Effector memory CD8-positive, alpha-beta T cell (primary cell): ENCODE data around the gene DPM2.

Experiments
- ATAC-seq: fragments of 150-1000 bp; cut with Tn5 transposase; replicated peaks from 2 replicates; pipeline ENCODE4 v1.10.0; 2021; ENCODE audit warnings: mild to moderate bottlenecking, moderate library complexity
- DNase-seq, 3 experiments: peaks; one replicate each; pipeline ENCODE4 v3.0.0; 2021
- H3K27ac Mint-ChIP-seq, 2 donors: one replicate each; pipeline ENCODE4 v1.8.0; 2022; ENCODE audit warnings: mild to moderate bottlenecking in 2 of 2, mixed read lengths in 2 of 2, moderate library complexity in 2 of 2
- H3K27me3 Mint-ChIP-seq, 2 donors: one replicate each; pipeline ENCODE4 v1.8.0; 2022; ENCODE audit warnings: mixed read lengths in 2 of 2
- H3K36me3 Mint-ChIP-seq: one replicate; pipeline ENCODE4 v1.8.0; 2022; ENCODE audit warnings: mild to moderate bottlenecking, moderate library complexity, mixed read lengths; ENCODE audit not compliant: insufficient read depth
- H3K4me1 Mint-ChIP-seq, 2 donors: one replicate each; pipeline ENCODE4 v1.8.0; 2022; ENCODE audit warnings: low read depth in 2 of 2, mixed read lengths in 2 of 2
- H3K4me3 Mint-ChIP-seq, 2 donors: one replicate each; pipeline ENCODE4 v1.8.0; 2022; ENCODE audit warnings: mild to moderate bottlenecking in 2 of 2, mixed read lengths in 2 of 2, moderate library complexity in 2 of 2
- H3K9me3 Mint-ChIP-seq, 2 donors: one replicate each; pipeline ENCODE4 v1.8.0; 2022; ENCODE audit warnings: mixed read lengths in 2 of 2

DPM2 gene

DNA sequence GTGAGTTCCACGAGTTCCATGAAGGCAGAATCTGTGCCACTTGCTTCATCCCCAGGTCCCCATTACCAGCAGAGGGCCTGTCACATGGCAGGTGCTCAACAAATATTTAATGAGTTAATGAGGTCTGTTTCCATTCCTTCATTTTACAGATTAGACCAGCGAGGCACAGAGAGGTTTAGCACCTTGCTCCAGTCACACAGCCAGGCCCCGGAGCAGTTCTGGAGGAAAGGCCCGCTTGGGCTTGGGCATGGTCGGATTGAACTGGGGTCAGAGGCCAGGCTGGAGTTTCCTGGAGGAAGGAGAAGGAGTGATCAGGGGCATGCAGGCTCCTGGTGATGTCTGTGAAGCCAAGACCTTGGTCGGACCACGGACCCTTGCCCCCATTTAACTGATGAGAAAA, 16.9 kb downstream of the DPM2 start:
- H3K36me3 Mint-ChIP-seq, result peaks cover 24% of the 10 kb centered on the region
- H3K4me3 Mint-ChIP-seq, result no peak overlapping the region
- no peaks in the 10 kb centered on the region for H3K9me3 Mint-ChIP-seq
- H3K4me1 Mint-ChIP-seq, result peaks cover 8 to 32% of the 10 kb centered on the region in 2 donors
- no peak overlapping the region for H3K27ac Mint-ChIP-seq
- DNase-seq (no peak), ATAC-seq (no peak)
- H3K27me3 Mint-ChIP-seq, result peaks cover 2 to 9% of the 10 kb centered on the region in 2 donors

DNA sequence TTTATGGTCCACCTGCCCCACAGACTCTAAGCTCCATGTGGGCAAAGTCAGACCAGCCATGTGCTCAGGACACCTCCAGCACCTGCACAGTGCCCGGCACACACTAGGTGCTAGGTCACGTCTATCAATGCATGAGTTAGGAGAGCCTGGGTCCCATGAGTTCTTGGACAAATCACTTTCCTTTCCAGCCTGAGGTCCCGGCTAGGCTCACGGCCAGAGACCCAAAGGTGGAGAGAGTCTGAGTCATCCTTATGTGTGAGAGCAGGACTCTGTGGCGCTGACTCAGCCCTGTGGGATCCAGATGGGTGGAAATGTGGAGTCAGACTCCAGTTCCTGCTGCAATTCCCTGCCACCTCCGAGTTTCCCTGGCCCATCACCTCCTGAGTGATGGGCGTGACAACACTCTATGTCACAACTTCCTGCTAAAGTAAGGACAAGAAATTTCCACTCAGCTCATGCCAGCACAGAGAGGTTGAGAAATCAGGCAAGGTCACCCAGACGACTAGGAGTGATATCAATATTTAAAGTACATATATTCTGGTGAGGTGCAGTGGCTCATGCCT, 18.3 kb downstream of the DPM2 start:
- H3K27me3 Mint-ChIP-seq, result peaks cover 0 to under 1% of the 10 kb centered on the region in 2 donors
- peaks cover 24% of the 10 kb centered on the region for H3K36me3 Mint-ChIP-seq
- no peak overlapping the region for H3K4me3 Mint-ChIP-seq
- no peaks in the 10 kb centered on the region for H3K9me3 Mint-ChIP-seq
- H3K4me1 Mint-ChIP-seq, result peaks cover 19 to 41% of the 10 kb centered on the region in 2 donors
- DNase-seq (no peak), ATAC-seq (no peak)
- H3K27ac Mint-ChIP-seq, result peak overlapping the region in 1 of 2 donors; percentile 87

DNA sequence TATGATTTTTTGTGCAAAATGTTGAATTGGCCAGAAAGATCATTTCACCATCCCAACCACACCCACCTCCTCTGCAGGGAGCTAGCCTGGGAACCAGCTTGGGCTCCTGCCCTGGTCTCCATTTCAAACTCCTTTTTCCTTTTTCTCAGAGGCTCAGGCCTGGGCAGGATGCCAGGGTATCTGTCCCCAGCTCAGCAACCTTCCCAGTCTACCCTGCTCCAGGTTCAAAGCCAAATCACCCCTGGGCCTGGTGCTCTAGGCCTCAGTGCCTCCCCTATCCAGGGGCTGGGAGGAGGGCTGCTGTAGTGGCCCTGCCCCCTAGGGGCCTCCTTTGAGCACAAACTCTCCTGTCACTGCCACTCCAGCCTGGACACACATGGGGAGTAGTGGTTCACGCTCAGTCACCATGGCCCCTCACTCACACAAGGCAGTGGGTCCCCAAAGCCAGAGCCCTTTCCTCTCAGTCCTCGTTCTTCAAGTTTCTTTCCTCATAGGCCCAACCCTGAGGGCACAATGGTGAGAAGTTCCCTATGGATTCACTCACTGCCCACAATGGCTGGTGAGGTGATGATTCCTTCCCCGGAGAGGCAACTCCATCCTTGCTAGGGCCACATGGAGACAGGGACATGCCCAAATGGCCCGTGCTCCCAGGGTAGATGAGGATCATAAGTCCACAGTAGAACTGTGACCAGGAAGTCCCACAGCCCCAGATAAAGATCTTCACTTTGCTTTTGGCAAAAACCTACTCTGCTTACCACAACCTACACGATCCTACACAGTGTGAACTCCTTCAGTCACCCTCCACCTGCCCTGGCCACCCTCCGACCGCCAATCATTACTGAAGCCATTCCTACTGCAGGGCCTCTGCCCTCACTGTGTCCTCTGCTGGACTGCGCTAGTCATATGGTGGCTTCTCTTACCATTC, 19.2 kb downstream of the DPM2 start:
- Mint-ChIP-seq H3K4me3 (peak overlapping the region; percentile 21 to 85), H3K4me1 (peaks cover 19 to 41% of the 10 kb centered on the region in 2 donors), H3K27me3 (no peaks in the 10 kb centered on the region), H3K9me3 (no peaks in the 10 kb centered on the region), H3K36me3 (peaks cover 23% of the 10 kb centered on the region), H3K27ac (peak overlapping the region; percentile 31 to 87)
- no peak for DNase-seq
- ATAC-seq, result no peak

DNA sequence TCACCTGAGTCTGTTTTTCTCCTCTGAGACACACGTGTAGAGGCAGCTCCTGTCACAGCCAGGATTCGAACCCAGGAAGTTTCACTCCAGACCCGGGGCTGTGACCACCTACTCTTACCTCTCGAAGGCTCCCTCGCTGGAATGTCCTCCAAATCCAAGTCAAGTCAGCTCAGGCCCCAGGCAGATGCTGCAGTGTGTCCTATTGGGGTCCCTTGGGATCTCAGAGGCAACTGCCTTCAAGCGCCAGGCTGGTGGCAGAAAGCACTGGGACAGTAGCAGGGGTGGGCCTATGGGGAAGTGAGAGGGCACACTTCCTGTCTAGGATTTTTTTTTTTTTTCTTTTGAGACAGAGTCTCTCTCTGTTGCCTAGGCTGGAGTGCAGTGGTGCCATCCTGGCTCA, 20.1 kb downstream of the DPM2 start:
- H3K27me3 Mint-ChIP-seq, result no peaks in the 10 kb centered on the region
- no peaks in the 10 kb centered on the region for H3K9me3 Mint-ChIP-seq
- peaks cover 28% of the 10 kb centered on the region for H3K36me3 Mint-ChIP-seq
- no peak for ATAC-seq
- peak overlapping the region; percentile 31 to 87 for H3K27ac Mint-ChIP-seq
- H3K4me1 Mint-ChIP-seq, result peaks cover 19 to 46% of the 10 kb centered on the region in 2 donors
- H3K4me3 Mint-ChIP-seq, result peak overlapping the region; percentile 81 to 85
- no peak for DNase-seq

DNA sequence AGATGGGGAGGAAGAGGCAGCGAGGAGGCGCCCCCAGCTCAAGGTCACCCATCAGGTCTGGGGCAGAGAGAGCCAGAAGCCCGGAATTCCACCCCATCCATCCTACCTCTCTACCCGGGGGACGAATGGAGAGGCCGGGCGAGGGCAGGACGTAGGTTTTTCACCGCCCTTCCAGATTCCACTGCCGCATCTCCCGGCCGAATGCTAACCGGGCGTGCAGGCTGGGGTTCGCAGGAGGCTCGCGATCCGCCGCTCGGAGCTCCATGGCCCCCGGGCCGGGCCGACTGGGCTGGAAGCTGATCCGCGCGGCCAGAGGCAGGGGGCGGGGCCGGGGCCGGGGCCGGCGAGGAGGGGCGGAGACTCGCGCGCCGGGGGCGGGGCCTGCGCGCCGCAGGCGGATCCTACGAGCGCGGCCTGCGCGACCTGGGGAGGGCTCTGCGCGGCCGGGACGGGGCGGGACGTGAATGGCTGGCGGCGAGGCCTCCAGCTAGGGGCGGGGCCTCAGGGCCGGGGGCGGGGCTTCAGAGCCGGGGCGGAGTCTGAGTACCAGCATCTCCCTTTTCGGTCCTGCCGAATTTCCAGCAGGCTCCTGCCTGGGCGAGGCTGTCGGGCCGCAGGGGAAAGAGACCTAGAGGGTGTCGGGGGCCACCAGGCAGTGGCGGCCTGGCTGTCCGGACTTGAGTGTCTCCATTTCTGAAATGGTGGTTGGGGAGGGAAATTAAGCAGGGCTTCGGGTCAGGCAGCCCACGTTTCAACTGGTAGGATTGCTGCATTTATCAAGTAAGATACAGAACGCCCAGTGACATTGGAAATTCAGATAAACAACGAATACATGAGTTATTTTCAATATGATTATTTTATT, 20.7 kb downstream of the DPM2 start, which contains the start of gene ST6GALNAC4:
TSS of gene ST6GALNAC4 (minus strand) at position 322 of the 862 bp plus-strand sequence. CDS start 622 bp downstream, outside the sequence.
- no peaks in the 10 kb centered on the region for H3K27me3 Mint-ChIP-seq
- peak; percentile 87 to 90 (median 89) for DNase-seq
- H3K4me1 Mint-ChIP-seq, result peaks cover 19 to 43% of the 10 kb centered on the region in 2 donors
- ATAC-seq, result peak; percentile 92
- H3K36me3 Mint-ChIP-seq, result peaks cover 29% of the 10 kb centered on the region
- H3K4me3 Mint-ChIP-seq, result peak within 1 kb of the TSS; percentile 81 to 85
- H3K27ac Mint-ChIP-seq, result peak within 1 kb of the TSS; percentile 68 to 87
- no peaks in the 10 kb centered on the region for H3K9me3 Mint-ChIP-seq

DNA sequence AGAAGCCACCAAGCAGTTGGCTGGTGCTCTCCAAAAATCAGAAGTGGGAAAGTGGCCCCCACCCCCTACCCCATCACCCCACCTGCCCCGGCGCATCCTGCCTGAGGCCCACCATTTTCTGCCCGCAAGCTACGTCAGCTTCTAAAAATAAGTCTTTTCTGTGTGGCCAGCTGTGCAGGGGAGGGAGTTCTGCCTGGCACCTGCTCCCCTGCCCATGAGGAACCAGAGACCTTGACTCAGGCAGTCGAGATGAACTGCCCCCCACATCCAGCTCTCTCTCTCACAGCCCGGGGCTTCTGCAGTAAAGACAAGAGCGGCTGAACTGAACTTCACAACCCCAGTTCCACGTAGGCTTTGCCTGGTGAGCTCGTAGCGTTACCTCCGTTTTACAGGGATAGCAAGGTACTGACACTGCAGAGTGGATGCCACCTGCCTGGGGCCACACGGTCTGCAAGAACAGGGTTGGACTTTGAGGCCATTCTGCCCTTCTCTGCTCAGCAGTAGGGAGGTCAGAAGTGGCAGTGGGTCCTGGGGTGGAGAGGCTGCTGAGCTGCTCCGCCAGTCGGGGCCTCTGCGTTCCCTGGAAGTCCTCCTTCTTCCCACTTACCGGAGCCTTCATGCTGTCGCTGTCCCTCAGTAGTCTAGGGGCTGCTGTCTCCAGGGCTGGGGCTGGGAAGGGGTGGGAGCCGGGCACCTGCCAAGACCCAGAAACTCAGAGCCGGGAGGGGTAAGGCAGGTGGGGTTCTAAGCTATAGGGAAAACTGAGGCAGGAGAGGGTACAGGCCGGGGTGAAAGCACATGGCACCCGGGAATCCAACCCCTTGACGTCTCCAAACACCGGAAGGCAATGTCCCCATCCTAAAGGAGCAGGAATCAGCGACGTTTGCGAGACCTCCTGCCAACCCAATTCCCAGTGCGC, 21.6 kb downstream of the DPM2 start:
- H3K4me1 Mint-ChIP-seq, result peaks cover 24 to 40% of the 10 kb centered on the region in 2 donors
- DNase-seq, result peak in 2 of 3 experiments; percentile 32 to 49

DNA sequence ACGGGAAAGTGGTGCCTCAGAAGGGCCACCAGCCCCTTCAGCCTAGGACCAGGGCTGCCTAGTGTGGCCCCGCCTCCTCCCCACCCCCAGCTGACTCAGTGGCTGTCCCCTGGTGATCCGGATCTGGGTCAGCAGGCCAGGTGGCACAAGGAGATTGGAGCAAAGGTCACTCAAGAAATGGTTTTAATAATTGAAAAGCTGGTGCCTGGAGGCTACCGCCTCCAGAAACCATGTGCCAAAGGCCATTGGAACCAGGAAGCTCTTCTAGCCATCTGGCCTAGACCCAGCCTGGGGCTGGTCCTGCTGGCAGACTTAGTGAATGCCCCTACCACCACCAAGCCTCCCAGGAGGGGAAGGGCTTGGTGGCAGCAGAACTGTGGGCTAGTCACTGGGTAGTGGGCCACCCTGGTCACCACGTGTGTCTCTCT, 22.3 kb downstream of the DPM2 start:
- Mint-ChIP-seq H3K4me1 (peaks cover 30 to 42% of the 10 kb centered on the region in 2 donors), H3K36me3 (peaks cover 37% of the 10 kb centered on the region), H3K27me3 (no peaks in the 10 kb centered on the region), H3K27ac (peak overlapping the region; percentile 68 to 85), H3K4me3 (peak overlapping the region; percentile 81 to 85), H3K9me3 (no peaks in the 10 kb centered on the region)
- ATAC-seq (no peak), DNase-seq (no peak)

More for the DNA sequence above, 21.6 kb downstream of the DPM2 start:
- peak; percentile 40 for ATAC-seq
- Mint-ChIP-seq H3K27ac (peak overlapping the region; percentile 68 to 85), H3K9me3 (no peaks in the 10 kb centered on the region), H3K4me3 (peak overlapping the region; percentile 81 to 85), H3K27me3 (no peaks in the 10 kb centered on the region), H3K36me3 (peaks cover 33% of the 10 kb centered on the region)

DNA sequence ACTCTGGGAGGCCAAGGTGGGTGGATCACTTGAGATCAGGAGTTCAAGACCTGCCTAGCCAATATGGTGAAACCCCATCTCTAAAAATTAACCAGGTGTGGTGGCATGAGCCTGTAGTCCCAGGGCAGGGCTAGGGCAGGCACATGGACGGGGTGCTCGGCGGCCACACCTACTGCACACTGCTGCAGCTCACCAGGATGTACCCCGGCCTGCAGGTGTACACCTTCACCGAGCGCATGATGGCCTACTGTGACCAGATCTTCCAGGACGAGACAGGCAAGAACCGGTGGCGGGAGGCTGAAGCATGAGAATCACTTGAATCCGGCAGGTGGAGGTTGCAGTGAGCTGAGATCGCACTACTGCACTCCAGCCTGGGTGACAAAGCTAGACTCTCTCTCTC, 24.0 kb downstream of the DPM2 start:
- DNase-seq, result no peak
- Mint-ChIP-seq H3K4me1 (peaks cover 30 to 34% of the 10 kb centered on the region in 2 donors), H3K27ac (no peak overlapping the region), H3K36me3 (peaks cover 34% of the 10 kb centered on the region), H3K27me3 (no peaks in the 10 kb centered on the region), H3K4me3 (no peak overlapping the region), H3K9me3 (no peaks in the 10 kb centered on the region)
- ATAC-seq, result no peak

DNA sequence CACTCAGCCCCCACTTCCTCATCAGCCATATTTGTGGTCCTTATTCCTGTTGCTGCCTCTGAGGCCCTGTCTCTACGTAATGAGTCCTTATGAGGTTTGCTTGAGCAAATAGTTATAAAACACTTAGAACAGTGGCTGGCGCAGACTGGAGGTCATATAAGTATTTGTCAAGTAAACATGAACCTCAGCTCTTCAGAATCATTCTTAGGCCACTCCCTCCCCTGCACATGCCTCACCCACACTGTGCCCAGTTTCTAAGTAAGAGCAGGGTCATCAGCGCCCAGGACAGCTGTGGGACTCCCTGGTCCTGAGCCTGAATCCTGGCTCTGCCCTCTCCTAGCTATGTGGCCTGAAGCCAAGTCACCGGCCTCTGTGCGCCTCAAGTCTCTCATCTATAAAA, 24.8 kb downstream of the DPM2 start:
- no peak for ATAC-seq
- Mint-ChIP-seq H3K27me3 (no peaks in the 10 kb centered on the region), H3K27ac (peak overlapping the region in 1 of 2 donors; percentile 83), H3K4me1 (peaks cover 29% of the 10 kb centered on the region in 2 donors), H3K4me3 (no peak overlapping the region), H3K9me3 (no peaks in the 10 kb centered on the region), H3K36me3 (peaks cover 31% of the 10 kb centered on the region)
- no peak for DNase-seq

DNA sequence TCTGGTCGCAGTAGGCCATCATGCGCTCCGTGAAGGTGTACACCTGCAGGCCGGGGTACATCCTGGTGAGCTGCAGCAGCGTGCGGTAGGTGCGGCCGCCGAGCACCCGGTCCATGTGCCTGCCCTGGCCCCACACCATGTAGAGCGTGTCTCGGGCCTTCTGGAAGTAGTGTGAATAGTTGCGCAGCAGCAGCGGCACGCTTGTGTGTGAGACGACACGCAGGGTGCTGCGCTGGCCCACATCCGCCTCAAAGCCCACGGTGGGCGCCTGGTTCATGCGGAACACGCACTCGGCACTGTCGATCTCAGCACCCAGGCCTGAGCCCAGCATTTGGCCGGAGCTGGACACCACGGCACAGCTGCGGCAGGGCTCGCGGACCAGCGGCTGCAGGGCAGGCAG, 25.4 kb downstream of the DPM2 start:
- DNase-seq (no peak), ATAC-seq (no peak)
- Mint-ChIP-seq H3K27me3 (no peaks in the 10 kb centered on the region), H3K36me3 (peaks cover 31% of the 10 kb centered on the region), H3K27ac (peak overlapping the region in 1 of 2 donors; percentile 83), H3K4me1 (peaks cover 24 to 26% of the 10 kb centered on the region in 2 donors), H3K4me3 (no peak overlapping the region), H3K9me3 (no peaks in the 10 kb centered on the region)

DNA sequence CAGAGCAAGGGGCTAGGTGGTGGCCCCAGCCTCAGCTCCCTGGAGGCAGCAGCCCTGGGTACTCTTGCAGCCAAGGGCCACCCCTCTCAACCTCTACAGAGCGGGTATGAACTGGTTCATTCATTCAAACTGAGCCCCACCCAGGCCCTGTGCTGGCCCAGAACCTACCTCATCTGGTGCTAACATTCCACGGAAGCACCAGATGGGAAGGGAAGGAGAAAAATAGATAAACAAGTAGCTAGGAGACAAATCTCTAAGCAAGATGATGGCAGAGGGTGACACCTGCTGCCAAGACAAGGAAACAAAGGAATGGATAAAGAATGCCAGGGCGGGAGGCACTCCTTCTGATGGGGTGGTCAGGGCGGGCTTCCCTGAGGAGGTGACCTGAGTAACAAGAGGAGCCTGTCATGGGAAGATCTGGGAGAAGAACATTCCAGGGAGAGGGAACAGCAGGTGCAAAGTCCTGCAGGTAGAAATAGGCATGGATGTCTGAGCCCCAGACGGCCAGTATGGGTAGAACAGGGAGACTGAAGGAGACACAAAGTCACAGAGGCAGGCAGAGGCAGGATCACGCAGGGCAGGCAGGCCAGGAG, 26.9 kb downstream of the DPM2 start:
- ATAC-seq (no peak), DNase-seq (no peak)
- H3K36me3 Mint-ChIP-seq, result peaks cover 43% of the 10 kb centered on the region
- H3K27ac Mint-ChIP-seq, result peak overlapping the region; percentile 10 to 83
- no peak overlapping the region for H3K4me3 Mint-ChIP-seq
- H3K9me3 Mint-ChIP-seq, result no peaks in the 10 kb centered on the region
- H3K27me3 Mint-ChIP-seq, result no peaks in the 10 kb centered on the region
- H3K4me1 Mint-ChIP-seq, result peaks cover 28 to 32% of the 10 kb centered on the region in 2 donors

DNA sequence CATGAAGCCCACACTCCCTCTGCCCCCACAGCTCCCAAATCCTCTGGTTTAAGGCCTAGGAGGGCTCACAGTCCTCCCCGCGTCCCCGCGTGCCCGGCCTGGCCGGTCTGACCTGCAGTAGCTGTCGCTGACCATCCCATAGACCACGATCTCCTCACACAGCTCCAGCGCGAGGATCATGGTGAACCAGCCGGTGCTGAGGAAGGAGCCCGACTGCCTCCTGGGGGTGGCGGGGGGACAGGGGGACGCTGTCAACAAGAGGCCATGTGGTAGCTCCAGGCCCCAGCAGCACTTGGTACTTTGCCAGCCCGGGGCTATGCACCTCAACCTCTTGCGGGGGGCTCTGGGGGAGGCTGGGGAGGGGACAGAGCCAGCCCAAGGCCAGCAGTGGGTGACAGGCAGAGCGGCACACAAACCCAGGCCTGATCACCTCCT, 27.8 kb downstream of the DPM2 start:
- DNase-seq (no peak), ATAC-seq (no peak)
- H3K36me3 Mint-ChIP-seq, result peaks cover 50% of the 10 kb centered on the region
- H3K27ac Mint-ChIP-seq, result peak overlapping the region in 1 of 2 donors; percentile 68
- no peak overlapping the region for H3K4me3 Mint-ChIP-seq
- H3K9me3 Mint-ChIP-seq, result no peaks in the 10 kb centered on the region
- H3K4me1 Mint-ChIP-seq, result peaks cover 29 to 35% of the 10 kb centered on the region in 2 donors
- H3K27me3 Mint-ChIP-seq, result no peaks in the 10 kb centered on the region
